Measurements from ENCODE around the gene GOLGA8B. TPM values are rescaled to one million over a fixed set of nuclear protein-coding genes. Genes with fewer than 3 reads are reported as not detected.
"Not testable (repeated sequence)": the region's sequence is repeated elsewhere in the genome, so short reads cannot be mapped to it uniquely, and the experiment has no call there.

GOLGA8B gene, protein sequence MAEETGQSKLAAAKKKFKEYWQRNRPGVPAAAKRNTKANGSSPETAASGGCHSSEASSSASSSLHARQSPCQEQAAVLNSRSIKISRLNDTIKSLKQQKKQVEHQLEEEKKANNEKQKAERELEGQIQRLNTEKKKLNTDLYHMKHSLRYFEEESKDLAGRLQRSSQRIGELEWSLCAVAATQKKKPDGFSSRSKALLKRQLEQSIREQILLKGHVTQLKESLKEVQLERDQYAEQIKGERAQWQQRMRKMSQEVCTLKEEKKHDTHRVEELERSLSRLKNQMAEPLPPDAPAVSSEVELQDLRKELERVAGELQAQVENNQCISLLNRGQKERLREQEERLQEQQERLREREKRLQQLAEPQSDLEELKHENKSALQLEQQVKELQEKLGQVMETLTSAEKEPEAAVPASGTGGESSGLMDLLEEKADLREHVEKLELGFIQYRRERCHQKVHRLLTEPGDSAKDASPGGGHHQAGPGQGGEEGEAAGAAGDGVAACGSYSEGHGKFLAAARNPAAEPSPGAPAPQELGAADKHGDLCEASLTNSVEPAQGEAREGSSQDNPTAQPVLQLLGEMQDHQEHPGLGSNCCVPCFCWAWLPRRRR
- total RNA-seq: 55.5 TPM
- long read RNA-seq, full-length matches to known transcripts: 1 of 67 reads
- long read RNA-seq, partial matches to known transcripts: 53 of 67 reads
- long read RNA-seq, other reads (novel, unspliced or antisense): 13 of 67 reads

- intact Hi-C loops (cut with DNase I): no loop called here
- peak within 1 kb of the TSS; percentile 80 for H3K4me3 ChIP-seq
- H3K27ac ChIP-seq: peak within 1 kb of the TSS; percentile 46
Observed at GRCh38 chr15:34583399-34584329, at the start of gene GOLGA8B. Gene GOLGA8B (minus strand): TSS chr15:34583651. CDS start chr15:34535912, 47,739 bp downstream.

GRCh38 chr15:34633165-34633564, 49.7 kb upstream of the GOLGA8B start:
- intact Hi-C loops (cut with DNase I); H3K4me3 ChIP-seq; DNase-seq; H3K36me3 ChIP-seq; H3K9me3 ChIP-seq; H3K4me1 ChIP-seq; ATAC-seq; H3K27ac ChIP-seq; H3K27me3 ChIP-seq (ENCODE audit: low read depth): not testable (repeated sequence)

More at GRCh38 chr15:34583399-34584329, at the start of gene GOLGA8B:
- H3K27me3 ChIP-seq (ENCODE audit: low read depth): peaks cover 13% of the 10 kb centered on the region
- no peaks in the 10 kb centered on the region for H3K36me3 ChIP-seq
- ATAC-seq (peak; percentile 88 to 92), DNase-seq (peak; percentile 85)
- TF ChIP-seq CTCF (IDR thresholded peaks at IDR 0.05): no peak
- no peaks in the 10 kb centered on the region for H3K9me3 ChIP-seq
- peaks cover 15% of the 10 kb centered on the region for H3K4me1 ChIP-seq

DNA sequence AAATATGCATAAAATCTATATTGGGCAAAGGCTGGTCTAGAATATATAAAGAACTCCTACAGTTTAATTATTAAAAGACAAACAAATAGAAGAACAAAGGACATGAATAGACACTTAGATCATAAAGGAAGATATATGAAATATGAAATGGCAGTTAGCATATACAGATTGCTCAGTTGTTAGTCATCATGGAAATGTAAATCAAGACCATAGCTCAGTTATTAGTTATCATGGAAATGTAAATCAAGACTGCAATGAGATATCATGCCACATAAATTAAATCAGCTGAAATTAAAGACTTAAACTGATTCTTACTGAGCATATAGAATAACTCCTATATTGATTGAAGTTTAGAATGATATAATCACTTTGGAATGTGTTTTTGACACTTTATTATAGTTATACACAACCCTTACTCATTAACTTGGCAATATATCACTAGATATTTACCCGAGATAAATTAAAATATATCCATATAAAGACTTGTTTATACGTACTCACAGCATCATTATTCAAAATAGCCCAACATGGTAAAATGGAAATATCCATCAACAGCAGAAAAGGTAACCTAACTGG, 45.2 kb upstream of the GOLGA8B start:
- Histone ChIP-seq H3K4me3 (no peak overlapping the region), H3K36me3 (no peaks in the 10 kb centered on the region), H3K27me3 (ENCODE audit: low read depth) (no peaks in the 10 kb centered on the region), H3K27ac (no peak overlapping the region), H3K4me1 (no peaks in the 10 kb centered on the region), H3K9me3 (no peaks in the 10 kb centered on the region)
- TF ChIP-seq CTCF (IDR thresholded peaks at IDR 0.05): no peak
- ATAC-seq (no peak), DNase-seq (no peak)
- intact Hi-C loops (cut with DNase I): no loop called here

- intact Hi-C loops (cut with DNase I): no loop called here
- no peak for TF ChIP-seq CTCF (IDR thresholded peaks at IDR 0.05)
Observed at GRCh38 chr15:34625007-34625406, 41.6 kb upstream of the GOLGA8B start.

GRCh38 chr15:34621675-34622074, 38.2 kb upstream of the GOLGA8B start:
- Histone ChIP-seq H3K27ac (no peak overlapping the region), H3K36me3 (no peaks in the 10 kb centered on the region), H3K9me3 (no peaks in the 10 kb centered on the region), H3K27me3 (ENCODE audit: low read depth) (no peaks in the 10 kb centered on the region), H3K4me1 (peaks cover 12% of the 10 kb centered on the region), H3K4me3 (no peak overlapping the region)
- intact Hi-C loops (cut with DNase I): no loop called here
- DNase-seq (no peak), ATAC-seq (no peak)
- peak; percentile 25 for TF ChIP-seq CTCF (IDR thresholded peaks at IDR 0.05)

More at GRCh38 chr15:34625007-34625406, 41.6 kb upstream of the GOLGA8B start:
- Histone ChIP-seq H3K9me3 (no peaks in the 10 kb centered on the region), H3K27me3 (ENCODE audit: low read depth) (no peaks in the 10 kb centered on the region), H3K36me3 (no peaks in the 10 kb centered on the region), H3K27ac (no peak overlapping the region), H3K4me1 (peaks cover 12% of the 10 kb centered on the region), H3K4me3 (no peak overlapping the region)
- no peak for DNase-seq
- no peak for ATAC-seq
